OCI-LY3 (cell line): ENCODE data around the gene RNF146.

Experiments
- H2AFZ ChIP-seq: fragments of 200-600, 300-600 bp; shearing (Covaris generic); 2 replicates; pipeline ENCODE4 v1.6.0; 2014; ENCODE audit warnings: antibody characterized with exemption, low read depth, low read length
- H3K27ac ChIP-seq: fragments of 200-600, 300-600 bp; sonication (generic); 2 replicates; pipeline ENCODE4 v1.5.1; 2014; ENCODE audit warnings: mild to moderate bottlenecking, low read length, moderate library complexity, mixed read lengths
- H3K27me3 ChIP-seq: fragments of 200-600, 300-600 bp; sonication (generic); 2 replicates; pipeline ENCODE4 v1.6.1; 2014; ENCODE audit warnings: low read depth, low read length, mixed read lengths
- H3K36me3 ChIP-seq: fragments of 200-600, 300-600 bp; sonication (generic); replicated peaks from 2 replicates; pipeline ENCODE3; 2014; ENCODE audit warnings: low read depth, low read length, mixed read lengths
- H3K4me1 ChIP-seq: fragments of 300-600, 200-600 bp; sonication (generic); 2 replicates; pipeline ENCODE4 v1.6.1; 2014; ENCODE audit warnings: low read length, mixed read lengths
- H3K4me2 ChIP-seq: fragments of 200-600, 300-600 bp; sonication (generic); 2 replicates; pipeline ENCODE4 v1.6.1; 2014; ENCODE audit warnings: low read length, mixed read lengths
- H3K4me3 ChIP-seq: fragments of 300-600, 200-600 bp; sonication (generic); 2 replicates; pipeline ENCODE4 v1.5.1; 2014; ENCODE audit warnings: antibody characterized with exemption, mild to moderate bottlenecking, low read length, moderate library complexity
- H3K79me2 ChIP-seq: fragments of 300-600, 200-600 bp; shearing (Covaris generic); 2 replicates; pipeline ENCODE4 v1.6.1; 2014; ENCODE audit warnings: mild to moderate bottlenecking, low read length, mixed read lengths
- H3K9ac ChIP-seq: fragments of 300-600, 200-600 bp; shearing (Covaris generic); 2 replicates; pipeline ENCODE4 v1.6.0; 2014; ENCODE audit warnings: mild to moderate bottlenecking, low read length, moderate library complexity
- H3K9me3 ChIP-seq: fragments of 200-600, 300-600 bp; shearing (Covaris generic); 2 replicates; pipeline ENCODE4 v1.6.1; 2014; ENCODE audit warnings: low read length, mixed read lengths; ENCODE audit not compliant: insufficient read depth
- H4K20me1 ChIP-seq: fragments of 200-600, 300-600 bp; sonication (generic); 2 replicates; pipeline ENCODE4 v1.6.1; 2016; ENCODE audit warnings: low read length, mixed read lengths; ENCODE audit not compliant: insufficient read depth
- CTCF ChIP-seq: fragments of 200-600, 300-600 bp; sonication (generic); IDR thresholded peaks from 2 replicates; pipeline ENCODE4 v1.5.1; 2014; ENCODE audit warnings: antibody characterized with exemption, low read length, low read depth
- EZH2phosphoT487 ChIP-seq: fragments of 200-600 bp; shearing (Covaris generic); IDR thresholded peaks from 2 replicates; pipeline ENCODE4 v1.6.1; 2018; ENCODE audit warnings: antibody characterized with exemption, mixed run types, low read depth

RNF146 gene

GRCh38 chr6:127266178-127266891 lies at the start of gene RNF146:
TSS of gene RNF146 (plus strand) at chr6:127266864. CDS start at chr6:127280339, 13,475 bp downstream.
- peak within 1 kb of the TSS; percentile 92 for H3K4me3 ChIP-seq
- H3K4me1 ChIP-seq: peaks cover 14% of the 10 kb centered on the region
- H3K27ac ChIP-seq: peak within 1 kb of the TSS; percentile 92
- H3K36me3 ChIP-seq: peaks cover 4% of the 10 kb centered on the region
- peak within 1 kb of the TSS; percentile 79 for H3K4me2 ChIP-seq
- H3K9me3 ChIP-seq: no peaks in the 10 kb centered on the region
- H4K20me1 ChIP-seq: peaks cover 8% of the 10 kb centered on the region; the same call in 1 of the 2 replicates
- H2AFZ ChIP-seq: peak within 1 kb of the TSS; percentile 99
- H3K9ac ChIP-seq: peak within 1 kb of the TSS; percentile 88
- H3K79me2 ChIP-seq: peaks cover 43% of the 10 kb centered on the region
- H3K27me3 ChIP-seq: no peaks in the 10 kb centered on the region
- TF ChIP-seq EZH2phosphoT487 (no peak), CTCF (peak; percentile 72)

- no peaks in the 10 kb centered on the region for H4K20me1 ChIP-seq
- H3K27ac ChIP-seq: no peak overlapping the region
- H3K36me3 ChIP-seq: no peaks in the 10 kb centered on the region
- H3K4me1 ChIP-seq: no peaks in the 10 kb centered on the region
- no peak overlapping the region for H3K4me2 ChIP-seq
- no peak overlapping the region for H3K9ac ChIP-seq
- H3K27me3 ChIP-seq: no peaks in the 10 kb centered on the region
- H3K9me3 ChIP-seq: no peaks in the 10 kb centered on the region
- no peaks in the 10 kb centered on the region for H3K79me2 ChIP-seq
- TF ChIP-seq CTCF (no peak), EZH2phosphoT487 (no peak)
- no peak overlapping the region for H2AFZ ChIP-seq
- no peak overlapping the region for H3K4me3 ChIP-seq
Observed at GRCh38 chr6:127219869-127220268, 46.8 kb upstream of the RNF146 start.

GRCh38 chr6:127221201-127221600 lies 45.5 kb upstream of the RNF146 start:
- Histone ChIP-seq H3K4me3 (no peak overlapping the region), H3K9ac (no peak overlapping the region), H3K9me3 (no peaks in the 10 kb centered on the region)

More at GRCh38 chr6:127221201-127221600, 45.5 kb upstream of the RNF146 start:
- no peak overlapping the region for H3K27ac ChIP-seq
- H3K79me2 ChIP-seq: no peaks in the 10 kb centered on the region
- no peaks in the 10 kb centered on the region for H3K36me3 ChIP-seq
- no peak overlapping the region for H3K4me2 ChIP-seq
- no peaks in the 10 kb centered on the region for H3K4me1 ChIP-seq
- H2AFZ ChIP-seq: no peak overlapping the region
- no peaks in the 10 kb centered on the region for H4K20me1 ChIP-seq
- TF ChIP-seq EZH2phosphoT487: no peak
- TF ChIP-seq CTCF: no peak
- no peaks in the 10 kb centered on the region for H3K27me3 ChIP-seq
